Right renal cortex interstitium (tissue), 3 donors: ENCODE results near the gene GDNF. TPM values are rescaled to one million over a fixed set of nuclear protein-coding genes. Genes with fewer than 3 reads are reported as not detected.
"Not testable (repeated sequence)": the region's sequence is repeated elsewhere in the genome, so short reads cannot be mapped to it uniquely, and the experiment has no call there.

Source experiments
- DNase-seq, 3 donors: peaks; one replicate each; pipeline ENCODE4 v3.0.0-alpha.2; 2013; ENCODE audit warnings: low read depth in 3 of 3, low spot score in 2 of 3
- polyA plus RNA-seq, 3 donors: library from polyadenylated mRNA; unstranded; fragments of 120-200 nt; gene quantifications; one replicate each; pipeline ENCODE4 v1.2.1, GENCODE V29; 2013; ENCODE audit not compliant: insufficient read length in 3 of 3

Gene GDNF, protein sequence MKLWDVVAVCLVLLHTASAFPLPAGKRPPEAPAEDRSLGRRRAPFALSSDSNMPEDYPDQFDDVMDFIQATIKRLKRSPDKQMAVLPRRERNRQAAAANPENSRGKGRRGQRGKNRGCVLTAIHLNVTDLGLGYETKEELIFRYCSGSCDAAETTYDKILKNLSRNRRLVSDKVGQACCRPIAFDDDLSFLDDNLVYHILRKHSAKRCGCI
- polyA plus RNA-seq, result 10 to 100 TPM; 12.0 to 20.4 (median 12.9) TPM

DNA sequence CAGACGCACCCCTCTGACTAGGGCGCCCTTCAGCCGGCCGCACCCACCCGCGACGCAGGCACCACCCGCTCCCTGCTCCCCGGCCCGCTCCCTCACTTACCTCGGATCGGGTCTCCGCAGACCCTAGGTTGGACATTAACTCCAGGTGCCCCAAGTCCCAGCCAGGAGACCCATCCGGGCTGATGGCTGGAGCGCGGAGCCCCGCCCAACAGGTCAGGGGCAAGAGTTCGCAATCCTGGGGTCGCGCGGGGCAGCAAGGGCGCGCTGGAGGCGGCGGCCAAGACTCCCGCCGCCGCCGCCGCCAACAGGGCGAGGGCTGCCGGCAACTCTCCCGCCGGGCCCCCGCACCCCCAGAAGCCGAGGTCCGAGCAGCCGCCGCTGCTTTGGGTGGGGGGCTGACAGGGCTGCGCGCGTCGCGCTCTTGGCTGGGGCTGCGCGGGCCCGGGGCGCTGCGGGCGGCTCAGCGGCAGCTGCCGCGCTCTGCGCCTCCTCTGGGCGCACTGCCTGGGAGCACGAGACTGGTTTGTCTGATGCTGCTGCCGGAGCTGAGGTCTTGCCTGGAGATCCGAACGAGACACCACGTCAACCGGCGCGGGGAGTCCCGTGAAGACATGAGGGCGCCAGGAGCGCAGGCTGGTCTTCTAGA is at the start of gene GDNF:
Gene GDNF (minus strand): TSS at position 635 of the 646 bp plus-strand sequence. CDS start 5,245 bp downstream, outside the sequence.
- DNase-seq, result no peak

DNA sequence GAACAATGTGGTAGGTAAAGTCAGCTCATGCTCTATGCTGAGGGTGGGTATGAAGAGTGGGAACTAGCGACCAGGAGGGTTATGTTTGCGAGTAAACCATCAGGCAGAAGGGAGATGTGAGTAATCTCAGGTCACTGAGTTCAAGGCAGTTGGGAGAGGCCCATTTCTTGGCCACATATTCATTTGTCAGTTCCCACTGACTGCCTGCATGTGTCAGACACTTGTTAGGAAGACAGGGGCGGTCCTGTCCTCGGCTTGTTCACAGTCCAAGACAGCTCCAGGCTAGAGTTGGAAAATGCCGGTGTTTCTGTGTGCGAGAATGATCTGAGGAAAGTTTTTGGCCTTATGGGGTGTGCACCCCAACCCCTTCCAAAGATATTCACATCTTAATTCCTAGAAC is 48.6 kb upstream of the GDNF start:
- DNase-seq, result no peak

DNA sequence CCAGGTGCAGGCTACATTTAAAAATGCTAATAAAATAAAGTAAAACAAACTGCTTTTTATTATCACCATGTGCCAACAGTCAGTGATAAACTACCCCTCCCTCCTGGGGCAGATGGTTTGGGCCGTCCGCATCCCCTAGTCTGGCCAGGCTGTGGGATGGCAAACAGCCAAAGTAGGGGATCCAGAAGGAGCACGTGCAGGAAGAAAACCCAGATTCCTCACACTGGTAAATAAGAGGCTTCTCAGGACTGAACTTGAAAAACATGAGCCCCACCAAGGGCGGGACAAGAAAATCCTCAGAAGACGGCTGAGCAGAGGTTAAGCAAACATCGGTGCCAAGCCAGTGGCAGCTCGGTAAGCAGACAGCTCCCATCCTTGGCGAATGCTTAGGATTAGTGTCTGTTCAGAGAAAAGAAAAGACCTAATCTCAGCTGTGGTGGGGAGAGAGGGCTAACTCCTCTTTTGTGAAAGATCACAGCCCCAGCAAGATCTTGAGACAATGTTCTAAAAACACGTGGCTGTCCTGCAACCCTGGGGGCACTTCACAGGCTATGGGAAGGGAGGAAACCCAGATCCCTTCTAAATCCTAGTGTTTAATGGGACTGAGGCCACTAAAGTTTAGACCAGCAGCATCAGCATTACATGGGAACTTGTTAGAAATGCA is 46.5 kb upstream of the GDNF start:
- DNase-seq, result no peak

DNA sequence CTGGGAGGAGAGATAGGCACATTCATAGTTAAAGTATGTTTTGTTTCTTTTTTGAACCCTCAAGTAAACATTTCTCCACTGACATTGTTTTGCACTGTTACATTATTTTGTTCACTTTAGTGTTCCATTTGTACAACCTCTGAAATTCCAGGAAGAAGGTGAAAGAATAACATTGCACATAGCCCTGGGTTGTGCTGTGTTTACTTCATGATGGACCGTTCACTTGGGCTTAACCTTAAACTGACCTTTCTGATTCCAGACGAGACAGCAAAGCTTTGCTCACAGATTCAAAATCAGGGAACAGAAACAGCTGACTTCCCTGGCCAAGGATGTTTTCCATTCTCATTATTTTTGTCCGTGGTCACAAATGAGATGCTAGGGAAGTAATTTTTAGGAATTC is 42.8 kb upstream of the GDNF start:
- no peak for DNase-seq

DNA sequence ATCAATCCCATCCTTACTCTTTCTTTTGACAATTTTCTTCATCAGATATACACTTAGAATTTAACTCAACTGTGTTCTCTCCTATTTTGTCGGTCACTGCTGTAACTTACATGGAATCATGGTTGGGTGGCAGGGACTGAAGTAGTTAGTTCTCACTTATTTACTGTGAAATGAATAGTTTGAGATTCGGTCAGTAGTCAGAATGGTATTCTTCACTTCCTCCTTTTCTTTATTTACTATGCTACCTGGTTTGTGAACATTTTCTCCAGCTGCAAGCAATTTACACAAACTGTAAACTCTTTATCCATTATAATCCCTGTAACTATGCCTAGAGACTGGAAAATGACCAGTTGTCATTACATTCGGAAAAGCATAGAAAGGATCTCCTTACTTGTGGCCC is 41.5 kb upstream of the GDNF start:
- no peak for DNase-seq

DNA sequence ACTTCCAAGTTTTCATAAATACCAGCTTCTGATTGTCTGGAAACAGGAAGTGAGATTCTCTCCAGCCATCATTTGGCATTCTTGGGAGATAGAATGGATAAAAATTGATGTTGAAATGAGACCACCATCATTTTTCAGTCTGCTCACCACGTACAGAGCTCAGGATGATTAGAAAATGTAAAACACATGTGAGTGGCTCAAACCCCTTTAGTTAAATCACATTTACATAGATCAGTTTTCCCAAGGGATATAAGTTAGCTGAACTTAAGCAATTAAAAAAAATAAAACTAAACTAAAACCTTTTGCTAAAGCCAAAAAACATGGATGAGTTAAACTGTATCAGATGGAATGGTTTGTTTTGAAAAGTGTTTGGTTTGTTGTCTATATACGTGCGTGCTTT is 37.1 kb upstream of the GDNF start:
- no peak for DNase-seq

DNA sequence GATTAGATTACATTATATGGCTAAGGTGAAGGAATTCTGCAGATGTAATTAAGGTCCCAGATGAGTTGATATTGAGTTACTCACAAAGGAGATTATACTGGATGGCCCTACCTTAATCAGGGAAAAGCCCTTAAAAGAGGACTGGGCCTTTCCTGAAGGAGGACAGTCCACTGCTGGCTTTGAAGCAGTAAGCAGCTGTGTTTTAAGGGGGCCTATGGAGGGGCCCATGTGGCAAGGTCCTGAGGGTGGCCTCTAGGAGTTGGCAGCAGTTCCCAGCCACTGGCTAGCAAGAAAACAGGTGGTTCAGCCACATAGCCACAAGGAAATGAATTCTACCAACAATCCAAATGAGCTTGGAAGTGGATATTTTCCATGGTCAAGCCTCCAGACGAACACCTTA is 36.4 kb upstream of the GDNF start:
- DNase-seq, result no peak

DNA sequence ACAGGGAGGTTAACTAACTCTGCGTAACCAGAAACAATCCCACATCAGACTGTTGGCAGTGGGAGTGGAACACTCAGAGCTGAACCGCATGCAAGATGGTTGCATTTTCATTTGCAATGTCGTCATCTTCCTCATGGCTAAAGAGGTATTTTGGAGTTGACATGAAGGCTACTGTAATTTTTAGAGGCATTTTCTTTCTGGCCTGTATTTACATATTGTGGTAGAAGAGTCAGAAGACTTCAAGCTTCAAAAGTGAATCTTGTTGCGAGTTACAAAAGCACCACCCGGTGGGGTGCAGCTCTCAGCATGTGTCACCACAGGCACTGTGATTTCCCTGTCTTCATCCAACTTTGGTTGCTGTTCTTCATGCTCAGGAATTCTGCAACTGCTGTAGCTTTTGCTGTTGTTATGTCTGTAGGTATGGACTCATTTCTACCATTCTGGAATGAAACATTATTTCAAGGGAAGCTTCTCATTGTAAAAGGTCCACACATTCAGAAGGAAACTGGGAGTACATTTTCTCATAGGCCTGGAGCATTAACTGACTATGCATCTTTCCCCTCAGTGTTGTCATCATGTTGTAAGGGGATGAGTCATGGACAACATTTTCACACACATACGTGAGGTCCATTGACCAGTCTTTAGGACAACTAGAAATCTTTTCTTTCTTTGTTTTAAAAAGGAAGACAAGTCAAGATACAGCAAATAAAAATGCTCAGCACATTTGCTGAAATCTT is 35.4 kb upstream of the GDNF start:
- DNase-seq, result no peak

DNA sequence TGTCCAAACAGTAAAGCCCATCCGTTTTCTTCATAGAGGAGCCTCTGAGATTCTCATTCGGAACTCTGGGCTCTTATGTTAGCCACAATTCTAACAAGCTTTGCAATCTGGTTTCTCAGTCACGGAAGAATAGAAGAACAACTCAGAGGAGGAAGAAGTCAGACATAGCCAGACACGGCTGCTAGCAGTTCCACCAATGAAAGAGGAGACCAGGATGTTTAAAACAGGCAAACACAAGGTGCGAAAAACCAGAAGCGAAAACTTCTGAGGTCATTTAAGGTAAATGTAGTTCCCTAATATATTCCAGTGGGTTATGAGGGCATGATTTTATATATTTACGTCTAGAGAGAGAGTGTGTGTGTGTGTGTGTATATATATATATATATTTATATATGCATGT is 34.1 kb upstream of the GDNF start:
- no peak for DNase-seq

DNA sequence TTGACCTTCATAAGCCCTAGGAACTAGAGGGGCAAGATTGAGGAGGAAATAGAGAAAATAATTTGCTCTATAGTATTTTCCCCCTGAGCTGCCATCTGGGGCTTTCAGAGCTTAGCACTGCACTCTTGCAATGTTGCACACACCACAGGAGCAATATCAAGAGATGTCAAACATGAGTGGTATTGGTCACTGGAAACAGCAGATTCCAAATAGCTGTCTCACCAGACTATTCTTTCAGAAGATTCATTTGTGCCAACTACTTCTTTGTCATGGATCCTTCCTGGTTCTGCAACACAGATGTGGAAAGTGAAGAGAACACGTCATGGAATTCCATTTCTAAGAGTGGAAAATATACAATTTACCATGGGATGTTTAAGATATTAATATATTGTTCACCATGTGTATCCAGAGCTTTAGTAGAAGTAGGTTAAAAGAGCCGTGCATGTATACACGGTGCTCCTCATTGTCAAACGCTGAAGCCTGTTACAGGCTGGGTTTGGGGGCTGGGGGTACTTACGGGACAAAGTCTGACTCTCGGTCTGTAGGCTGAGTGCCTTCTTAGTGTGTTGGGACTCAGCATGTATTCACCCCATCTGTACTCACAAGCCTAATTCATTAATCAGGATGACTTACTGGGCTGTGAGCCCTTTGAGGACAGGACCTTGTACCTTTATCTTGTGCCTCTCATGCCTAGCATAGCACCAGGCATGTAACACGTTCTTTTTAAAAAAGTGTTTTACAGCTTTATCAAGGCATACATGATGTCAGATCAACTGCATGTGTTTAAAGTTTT is 31.4 kb upstream of the GDNF start:
- DNase-seq, result no peak

DNA sequence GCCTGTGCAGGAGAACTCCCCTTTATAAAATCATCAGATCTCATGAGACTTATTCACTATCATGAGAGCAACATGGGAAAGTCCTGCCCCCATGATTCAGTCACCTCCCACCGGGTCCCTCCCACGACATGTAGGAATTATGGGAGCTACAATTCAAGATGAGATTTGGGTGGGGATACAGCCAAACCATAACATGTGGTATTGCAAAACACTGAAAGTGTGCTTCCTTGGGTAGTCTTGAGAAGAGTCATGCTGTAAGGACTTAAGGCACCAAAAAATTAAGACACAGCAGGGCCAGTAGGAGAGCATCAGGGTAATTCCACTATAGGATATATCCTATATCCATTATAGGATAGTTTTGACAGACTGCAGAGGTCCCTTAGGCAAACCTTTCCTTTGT is 29.4 kb upstream of the GDNF start:
- no peak for DNase-seq

DNA sequence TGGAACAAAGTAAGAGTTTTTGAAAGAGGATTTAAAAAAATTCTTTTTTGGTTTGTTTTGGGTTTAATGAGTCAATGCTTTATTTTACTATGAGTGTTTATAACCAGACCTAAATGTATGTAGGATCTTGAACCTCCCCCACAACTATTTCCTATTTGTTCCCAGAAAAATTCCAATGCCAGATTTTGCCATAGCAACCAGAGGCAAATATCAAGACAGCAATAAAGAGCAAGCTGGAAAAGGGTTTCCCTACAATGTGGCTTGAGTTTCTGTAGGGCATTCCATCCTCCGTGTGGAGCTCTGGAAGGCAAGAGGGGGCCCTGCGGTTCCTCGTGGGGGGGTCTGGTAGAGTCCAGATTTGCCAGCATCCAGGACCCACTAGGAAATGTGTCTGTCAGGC is 27.8 kb upstream of the GDNF start:
- DNase-seq, result no peak

DNA sequence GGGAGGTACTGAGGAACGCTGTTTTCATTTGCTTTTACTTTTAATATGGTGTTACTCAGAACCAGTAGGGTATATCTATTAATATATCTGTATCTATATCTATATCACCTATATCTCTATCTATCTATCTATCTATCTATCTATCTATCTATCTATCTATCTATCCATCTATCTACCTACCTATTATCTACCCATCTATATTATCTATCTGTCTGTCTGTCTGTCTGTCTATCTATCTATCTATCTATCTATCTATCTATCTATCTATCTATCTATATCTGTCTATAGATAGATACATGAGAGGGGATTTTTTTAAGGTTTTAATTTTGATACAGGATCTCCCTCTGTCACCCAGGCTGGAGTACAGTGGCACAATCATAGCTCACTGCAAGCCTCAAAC is 23.1 kb upstream of the GDNF start:
- not testable (repeated sequence) for DNase-seq

DNA sequence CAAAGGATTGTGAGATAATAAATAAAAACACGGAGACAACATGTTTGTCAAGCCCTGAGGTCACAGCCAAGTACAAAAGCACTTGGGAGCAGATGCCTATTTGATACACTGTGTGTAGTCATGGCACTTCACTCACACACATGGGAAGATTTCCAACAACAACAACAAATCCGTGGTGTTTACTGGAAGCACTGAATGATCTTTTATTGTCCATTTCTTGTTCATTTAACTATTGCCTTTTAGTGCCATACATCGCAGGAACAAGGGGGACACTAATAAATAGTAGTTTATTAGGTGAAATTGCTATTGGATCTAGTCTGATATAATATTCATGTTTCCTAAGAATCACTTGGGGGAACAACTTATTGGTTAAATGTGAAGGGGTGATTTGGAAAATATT is 20.4 kb upstream of the GDNF start:
- DNase-seq, result no peak

DNA sequence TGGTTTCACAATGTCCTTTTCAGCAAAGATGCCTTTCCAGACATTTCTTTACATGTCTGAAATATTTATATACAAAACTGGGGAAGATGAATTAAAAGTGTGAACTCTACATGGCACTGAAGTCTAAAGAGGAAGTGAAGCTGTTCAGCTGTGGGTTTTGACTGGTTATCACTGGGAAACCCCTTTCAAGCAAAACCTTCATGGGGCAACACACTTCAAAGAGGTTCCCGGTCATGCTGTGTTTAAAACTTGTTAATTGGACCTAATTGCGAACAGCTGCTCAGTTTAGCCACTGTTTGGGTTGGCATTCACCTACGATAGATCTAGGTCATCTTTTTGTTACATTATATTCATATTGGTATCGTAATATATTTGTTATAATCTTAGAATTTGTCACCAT is 20.0 kb upstream of the GDNF start:
- DNase-seq, result no peak

DNA sequence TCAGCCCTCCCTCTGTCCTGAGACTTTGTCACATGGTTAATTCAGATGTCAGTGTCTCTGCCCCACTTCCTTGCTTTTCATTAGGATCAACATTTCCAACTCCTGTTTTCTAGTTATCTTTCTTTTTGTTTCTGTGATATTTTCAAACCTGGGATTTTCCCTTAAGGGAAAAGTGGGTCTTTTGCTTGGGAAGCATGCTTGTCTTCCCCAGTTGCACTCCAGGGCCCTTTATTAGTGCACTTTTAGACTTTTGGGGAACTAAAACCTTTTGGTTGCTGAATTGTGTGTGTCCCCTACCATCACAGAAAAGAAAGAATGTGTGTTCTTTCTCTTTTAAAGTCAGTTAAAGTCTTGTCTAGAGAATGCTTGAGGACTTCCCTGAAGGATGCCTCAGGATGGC is 18.4 kb upstream of the GDNF start:
- no peak for DNase-seq

DNA sequence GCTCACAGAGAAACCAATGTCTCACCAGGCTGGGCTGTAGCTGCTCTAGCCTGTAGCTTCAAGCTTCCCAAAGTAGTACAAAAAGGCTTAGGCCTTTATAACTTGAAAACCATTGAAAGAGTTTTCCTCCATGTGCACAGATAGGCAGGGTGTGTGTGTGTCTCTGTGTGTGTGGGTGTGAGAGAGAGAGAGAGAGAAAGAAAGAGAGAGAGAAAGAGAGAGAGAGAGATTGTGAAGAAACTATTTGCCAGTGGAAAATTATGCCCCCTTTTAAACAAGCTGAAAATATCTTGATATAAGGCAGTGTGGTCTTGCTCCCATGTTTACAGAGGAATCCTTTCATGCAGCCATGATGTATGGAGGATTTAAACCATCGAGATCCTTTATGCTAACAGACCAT is 17.9 kb upstream of the GDNF start:
- DNase-seq, result no peak

DNA sequence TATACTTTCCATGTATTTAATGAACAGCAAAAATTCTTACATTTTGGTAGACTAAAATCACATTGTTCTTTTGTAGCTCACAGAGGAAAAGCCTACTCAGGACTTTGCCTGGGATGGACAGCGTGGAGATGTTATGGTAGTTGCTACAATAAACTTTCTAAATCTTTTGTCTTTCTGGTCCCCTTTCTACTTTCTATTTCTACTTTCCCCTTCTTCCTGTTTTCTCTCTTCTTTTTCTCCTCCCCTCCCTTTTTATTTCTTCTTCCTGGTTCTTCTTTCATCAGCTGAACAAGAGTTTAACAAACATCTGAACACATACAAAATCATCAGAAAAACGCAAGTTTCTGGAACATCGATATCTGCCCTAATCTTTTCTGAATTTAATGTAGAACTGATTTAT is 15.6 kb upstream of the GDNF start:
- DNase-seq, result no peak

DNA sequence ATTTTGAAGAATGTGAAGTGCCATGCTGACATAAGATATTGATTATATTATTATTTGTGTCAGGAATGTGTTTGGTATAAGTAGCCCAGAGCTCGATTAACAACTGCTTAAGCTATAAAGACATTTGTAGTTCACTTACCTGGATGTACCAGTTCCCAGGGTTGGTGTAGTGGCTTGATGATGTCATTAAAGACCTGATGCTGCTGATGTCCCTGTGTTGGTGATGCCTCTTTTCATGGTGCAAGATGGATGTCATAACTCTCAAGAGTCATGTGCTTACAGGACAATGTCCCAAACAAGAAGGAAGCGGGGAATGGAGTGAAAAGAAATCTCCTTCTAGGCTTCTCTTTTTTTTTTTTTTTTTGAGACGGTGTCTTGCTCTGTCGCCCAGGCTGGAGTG is 11.5 kb upstream of the GDNF start:
- no peak for DNase-seq

DNA sequence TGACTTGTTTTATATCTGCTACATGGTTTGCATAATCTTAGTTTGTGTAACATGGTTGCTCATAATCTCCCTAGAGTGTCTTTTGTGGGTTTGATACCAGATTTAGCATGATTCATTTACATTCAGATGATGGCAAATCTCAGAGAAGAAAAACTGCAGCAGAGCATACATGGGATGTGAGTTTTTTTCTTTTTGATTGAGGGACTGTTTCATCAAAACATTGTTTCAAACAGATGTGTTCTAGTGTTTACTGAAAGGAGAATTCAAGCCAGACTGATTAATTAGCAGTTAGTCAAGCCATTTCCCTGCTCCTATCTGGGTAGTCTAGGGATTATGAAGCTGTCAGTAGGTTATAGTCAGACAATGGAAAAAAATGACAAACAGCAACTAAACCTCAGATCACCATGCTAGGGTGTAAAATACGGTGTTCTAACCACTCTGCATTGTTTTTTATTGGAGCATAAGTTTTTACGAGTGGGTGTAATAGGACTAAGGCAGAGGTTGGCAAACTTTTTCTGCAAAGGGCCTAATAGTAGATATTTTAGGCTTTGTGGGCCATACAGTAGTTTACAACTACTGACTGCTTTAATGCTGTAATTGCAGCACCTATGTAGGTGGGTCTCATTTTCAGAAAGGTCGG is 10.5 kb upstream of the GDNF start:
- DNase-seq, result no peak
